Right renal pelvis (tissue), 4 donors: ENCODE data around the gene LRRC30. TPM values are rescaled to one million over a fixed set of nuclear protein-coding genes. Genes with fewer than 3 reads are reported as not detected.
A peak's percentile ranks its signal among the peaks of the same experiment; 100 is the strongest.

Experiments used
- DNase-seq, 4 donors: peaks; one replicate each; pipeline ENCODE4 v3.0.0-alpha.2; 2013; ENCODE audit warnings: low read depth in 4 of 4, low spot score in 3 of 4, missing footprints in 1 of 4
- polyA plus RNA-seq, 4 donors: library from polyadenylated mRNA; unstranded; fragments of 120-200 nt; gene quantifications; one replicate each; pipeline ENCODE4 v1.2.1, GENCODE V29; 2013; ENCODE audit not compliant: insufficient read length in 4 of 4

LRRC30 gene
- polyA plus RNA-seq, 4 donors: 0.21 to 0.62 (median 0.51) TPM

- no peak for DNase-seq
These were observed 6.0 kb downstream of the LRRC30 start for GRCh38 chr18:7236933-7237332.

- no peak for DNase-seq
These were observed 6.9 kb downstream of the LRRC30 start for GRCh38 chr18:7237673-7238272.

GRCh38 chr18:7242926-7243325 is 12.0 kb downstream of the LRRC30 start:
- no peak for DNase-seq

GRCh38 chr18:7248877-7249276 is 18.0 kb downstream of the LRRC30 start:
- DNase-seq: no peak

- DNase-seq: no peak
These were observed 23.3 kb downstream of the LRRC30 start for GRCh38 chr18:7254163-7254562.

GRCh38 chr18:7255054-7255453 is 24.2 kb downstream of the LRRC30 start:
- no peak for DNase-seq

- DNase-seq: no peak
These were observed 24.8 kb downstream of the LRRC30 start for GRCh38 chr18:7255643-7256042.

GRCh38 chr18:7256618-7257425 is 25.9 kb downstream of the LRRC30 start:
- DNase-seq: no peak

GRCh38 chr18:7257426-7257740 is 26.5 kb downstream of the LRRC30 start:
- DNase-seq: no peak

GRCh38 chr18:7259475-7259874 is 28.6 kb downstream of the LRRC30 start:
- DNase-seq: peak in 2 of 4 donors; percentile 16 to 20

- DNase-seq: no peak
These were observed 30.3 kb downstream of the LRRC30 start for GRCh38 chr18:7261199-7261598.

- no peak for DNase-seq
These were observed 37.1 kb downstream of the LRRC30 start for GRCh38 chr18:7267973-7268372.

- DNase-seq: no peak
These were observed 39.1 kb downstream of the LRRC30 start for GRCh38 chr18:7269942-7270341.

GRCh38 chr18:7272311-7273049 is 41.6 kb downstream of the LRRC30 start:
- DNase-seq: peak; percentile 68 to 77 (median 73)

GRCh38 chr18:7273301-7273921 is 42.5 kb downstream of the LRRC30 start:
- peak in 1 of 4 donors; percentile 12 for DNase-seq

- DNase-seq: no peak
These were observed 50.7 kb downstream of the LRRC30 start for GRCh38 chr18:7281579-7281978.

Other genes starting within 250 kb of the LRRC30 start
- 10 to 100 TPM; 62.5 to 80.1 (median 74.3) TPM for gene LAMA1, start 113.3 kb upstream of the LRRC30 start, polyA plus RNA-seq